Fibroblast of lung (primary cell): ENCODE measurements around the gene PRKCA. TPM values are rescaled to one million over a fixed set of nuclear protein-coding genes. Genes with fewer than 3 reads are reported as not detected.

Experiments
- DNase-seq, 2 donors: peaks; one replicate each; pipeline versions ENCODE4 v3.0.0 to v3.0.0-alpha.2; 2010; ENCODE audit warnings: low read depth in 2 of 2
- H2AFZ ChIP-seq: 2 replicates; pipeline ENCODE4 v1.5.1; 2012; ENCODE audit warnings: low read length, control low read depth, inconsistent platforms
- H3K27ac ChIP-seq: 2 replicates; pipeline ENCODE4 v1.5.1; 2011; ENCODE audit warnings: low read length, control low read depth; ENCODE audit not compliant: insufficient read depth
- H3K27me3 ChIP-seq: 2 replicates; pipeline ENCODE4 v1.5.1; 2011; ENCODE audit warnings: mild to moderate bottlenecking, low read length; ENCODE audit not compliant: control insufficient read depth, insufficient read depth
- H3K36me3 ChIP-seq: 2 replicates; pipeline ENCODE4 v1.5.1; 2011; ENCODE audit warnings: low read length; ENCODE audit not compliant: control insufficient read depth, insufficient read depth
- H3K4me1 ChIP-seq: 2 replicates; pipeline ENCODE4 v1.5.1; 2011; ENCODE audit warnings: low read length; ENCODE audit not compliant: control insufficient read depth, insufficient read depth; ENCODE audit errors: extremely low read depth
- H3K4me2 ChIP-seq: 2 replicates; pipeline ENCODE4 v1.5.1; 2011; ENCODE audit warnings: low read length, control low read depth; ENCODE audit not compliant: insufficient read depth; ENCODE audit errors: extremely low read depth
- H3K4me3 ChIP-seq, 4 experiments: fragments of 200-600 bp in 1 of 4; sonication (generic) in 1 of 4; replicated peaks in 1 of 4; 2 replicates each; pipeline ENCODE4 v1.5.1; 2011 to 2016; ENCODE audit warnings: low read length in 4 of 4, low read depth in 3 of 4, mild to moderate bottlenecking in 3 of 4, control low read depth in 2 of 4, inconsistent platforms in 1 of 4, mixed read lengths in 1 of 4; ENCODE audit not compliant: insufficient read depth in 1 of 4; ENCODE audit errors: control extremely low read depth in 1 of 4
- H3K79me2 ChIP-seq: 2 replicates; pipeline ENCODE4 v1.5.1; 2012; ENCODE audit warnings: mild to moderate bottlenecking, low read length, inconsistent platforms; ENCODE audit not compliant: control insufficient read depth, insufficient read depth
- H3K9ac ChIP-seq: 2 replicates; pipeline ENCODE4 v1.5.1; 2011; ENCODE audit warnings: mild to moderate bottlenecking, low read length, control low read depth; ENCODE audit not compliant: insufficient read depth
- H3K9me3 ChIP-seq: 2 replicates; pipeline ENCODE4 v1.5.1; 2012; ENCODE audit warnings: low read depth, low read length; ENCODE audit not compliant: control insufficient read depth, insufficient read depth
- H4K20me1 ChIP-seq: 2 replicates; pipeline ENCODE4 v1.5.1; 2011; ENCODE audit warnings: low read length; ENCODE audit not compliant: control insufficient read depth, insufficient read depth; ENCODE audit errors: extremely low read depth
- EZH2 ChIP-seq: IDR thresholded peaks from 2 replicates; pipeline ENCODE4 v1.5.1; 2012; ENCODE audit warnings: low read length, control low read depth, mild to moderate bottlenecking; ENCODE audit errors: missing control alignments
- polyA plus RNA-seq, 2 donors: library from polyadenylated mRNA; depleted of rRNA in 1 of 2; stranded (reverse) in 1 of 2; unstranded in 1 of 2; fragments of >200 nt; gene quantifications; 2 replicates each; pipeline ENCODE4 v1.2.1, GENCODE V29; 2011 to 2012; ENCODE audit warnings: missing spikeins in 1 of 2
- total RNA-seq: library from RNA; depleted of rRNA; stranded (reverse); fragments of >200 nt; gene quantifications from 2 replicates; pipeline ENCODE4 v1.2.1, GENCODE V29; 2014
- TF ChIP-seq, protein P1 (sequence below), 2 donors: IDR thresholded peaks in 1 of 2; conservative IDR thresholded peaks in 1 of 2; 1 replicate in 1 of 2; 2 replicates in 1 of 2; pipeline ENCODE4 v1.5.1; 2011 to 2012; ENCODE audit warnings: low read length in 2 of 2, control low read depth in 1 of 2, inconsistent platforms in 1 of 2, low read depth in 1 of 2, mild to moderate bottlenecking in 1 of 2

The PRKCA gene
- total and polyA plus RNA-seq, 2 donors (not counting 1 experiment from before 2014, with no cell fraction given): 34.0 to 74.2 TPM

DNA sequence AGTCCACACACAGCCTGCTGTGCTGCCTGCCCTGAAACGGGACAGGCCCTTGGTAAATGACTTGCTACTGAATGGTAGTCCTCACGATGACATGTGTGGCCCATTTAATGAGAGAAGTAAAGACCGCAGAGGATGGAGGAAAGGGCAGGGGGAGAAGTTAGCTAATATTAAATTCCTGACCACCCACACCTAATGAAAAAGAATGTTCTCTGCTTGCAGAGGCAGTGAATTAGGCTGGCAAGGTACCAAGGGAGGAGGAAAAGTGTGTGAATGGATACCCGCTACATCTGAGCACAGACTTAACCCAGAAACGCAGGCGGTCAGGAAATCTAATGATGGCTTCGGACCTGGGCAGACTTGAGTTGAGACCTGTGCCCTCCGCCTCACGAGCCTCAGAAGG, 141.2 kb downstream of the PRKCA start:
- no peaks in the 10 kb centered on the region for H3K27me3 ChIP-seq
- no peak overlapping the region for H3K4me2 ChIP-seq
- TF ChIP-seq, protein P1, sequence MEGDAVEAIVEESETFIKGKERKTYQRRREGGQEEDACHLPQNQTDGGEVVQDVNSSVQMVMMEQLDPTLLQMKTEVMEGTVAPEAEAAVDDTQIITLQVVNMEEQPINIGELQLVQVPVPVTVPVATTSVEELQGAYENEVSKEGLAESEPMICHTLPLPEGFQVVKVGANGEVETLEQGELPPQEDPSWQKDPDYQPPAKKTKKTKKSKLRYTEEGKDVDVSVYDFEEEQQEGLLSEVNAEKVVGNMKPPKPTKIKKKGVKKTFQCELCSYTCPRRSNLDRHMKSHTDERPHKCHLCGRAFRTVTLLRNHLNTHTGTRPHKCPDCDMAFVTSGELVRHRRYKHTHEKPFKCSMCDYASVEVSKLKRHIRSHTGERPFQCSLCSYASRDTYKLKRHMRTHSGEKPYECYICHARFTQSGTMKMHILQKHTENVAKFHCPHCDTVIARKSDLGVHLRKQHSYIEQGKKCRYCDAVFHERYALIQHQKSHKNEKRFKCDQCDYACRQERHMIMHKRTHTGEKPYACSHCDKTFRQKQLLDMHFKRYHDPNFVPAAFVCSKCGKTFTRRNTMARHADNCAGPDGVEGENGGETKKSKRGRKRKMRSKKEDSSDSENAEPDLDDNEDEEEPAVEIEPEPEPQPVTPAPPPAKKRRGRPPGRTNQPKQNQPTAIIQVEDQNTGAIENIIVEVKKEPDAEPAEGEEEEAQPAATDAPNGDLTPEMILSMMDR (conservative IDR thresholded peaks at IDR 0.05 in 1 of 2, IDR thresholded peaks at IDR 0.05 in 1 of 2; ENCODE audit: low read depth in 1 of 2, low read length in 2 of 2): no peak
- TF ChIP-seq EZH2: no peak
- H3K9me3 ChIP-seq: no peaks in the 10 kb centered on the region
- H3K36me3 ChIP-seq: no peaks in the 10 kb centered on the region
- peaks cover 2% of the 10 kb centered on the region for H3K4me1 ChIP-seq
- H3K79me2 ChIP-seq: peaks cover 74% of the 10 kb centered on the region
- DNase-seq: peak in 1 of 2 donors; percentile 66
- no peak overlapping the region for H3K4me3 ChIP-seq
- no peaks in the 10 kb centered on the region for H4K20me1 ChIP-seq
- no peak overlapping the region for H2AFZ ChIP-seq
- H3K27ac ChIP-seq: no peak overlapping the region
- no peak overlapping the region for H3K9ac ChIP-seq

DNA sequence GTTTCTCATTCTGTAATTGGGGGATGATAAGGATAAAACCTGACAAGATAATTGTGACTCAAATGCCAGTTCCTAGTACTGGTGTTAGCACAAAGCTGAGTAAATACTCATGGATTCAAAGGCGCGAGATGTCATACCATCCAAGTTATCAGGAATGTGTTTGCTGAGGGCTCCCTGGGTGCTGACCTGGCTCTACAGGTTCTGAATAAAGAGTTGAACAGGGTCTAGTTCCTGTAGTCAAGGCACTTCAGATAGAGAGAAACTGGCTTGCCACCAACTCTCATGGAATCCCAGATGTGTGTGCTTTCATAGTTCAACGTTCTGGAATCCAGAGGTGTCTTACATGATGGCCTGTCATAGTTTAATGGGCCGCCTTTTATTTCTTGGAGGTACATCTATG, 141.6 kb downstream of the PRKCA start:
- Histone ChIP-seq H3K4me3 (no peak overlapping the region), H3K79me2 (peaks cover 73% of the 10 kb centered on the region), H2AFZ (no peak overlapping the region), H3K4me1 (peaks cover 2% of the 10 kb centered on the region), H3K36me3 (no peaks in the 10 kb centered on the region), H4K20me1 (no peaks in the 10 kb centered on the region), H3K9me3 (no peaks in the 10 kb centered on the region), H3K27me3 (no peaks in the 10 kb centered on the region), H3K4me2 (no peak overlapping the region), H3K9ac (no peak overlapping the region), H3K27ac (no peak overlapping the region)
- no peak for TF ChIP-seq EZH2
- TF ChIP-seq, protein P1 (conservative IDR thresholded peaks at IDR 0.05 in 1 of 2, IDR thresholded peaks at IDR 0.05 in 1 of 2; ENCODE audit: low read depth in 1 of 2, low read length in 2 of 2): no peak
- no peak for DNase-seq

DNA sequence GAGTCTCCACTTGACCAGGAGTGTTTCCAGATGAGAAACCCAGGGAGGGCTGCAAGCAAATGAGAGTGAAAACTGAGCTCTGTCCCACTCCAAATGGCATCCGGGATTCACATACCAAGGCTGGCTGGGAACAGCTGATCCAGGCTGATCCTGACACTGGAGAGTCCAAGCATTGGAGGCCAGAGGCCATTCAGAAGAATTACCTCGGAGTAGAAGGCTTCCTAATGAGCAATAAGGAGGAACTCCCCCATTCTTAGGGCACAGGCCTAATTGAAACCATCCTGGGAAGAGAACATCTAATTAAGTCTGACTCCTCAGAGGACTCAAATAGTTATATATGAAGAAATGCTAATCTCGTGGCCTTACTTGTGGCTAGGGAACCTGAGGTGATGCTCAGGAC, 142.8 kb downstream of the PRKCA start:
- DNase-seq: peak in 1 of 2 donors; percentile 31
- H3K36me3 ChIP-seq: peaks cover under 1% of the 10 kb centered on the region
- no peak overlapping the region for H2AFZ ChIP-seq
- peaks cover 2% of the 10 kb centered on the region for H3K4me1 ChIP-seq
- no peak overlapping the region for H3K4me2 ChIP-seq
- no peak overlapping the region for H3K9ac ChIP-seq
- no peak overlapping the region for H3K4me3 ChIP-seq
- no peaks in the 10 kb centered on the region for H3K9me3 ChIP-seq
- H3K27ac ChIP-seq: no peak overlapping the region
- TF ChIP-seq, protein P1 (conservative IDR thresholded peaks at IDR 0.05 in 1 of 2, IDR thresholded peaks at IDR 0.05 in 1 of 2; ENCODE audit: low read depth in 1 of 2, low read length in 2 of 2): no peak
- no peak for TF ChIP-seq EZH2
- H4K20me1 ChIP-seq: no peaks in the 10 kb centered on the region
- peaks cover 75% of the 10 kb centered on the region for H3K79me2 ChIP-seq
- no peaks in the 10 kb centered on the region for H3K27me3 ChIP-seq
